Trophoblast cell (in vitro differentiated cells and primary cell): ENCODE measurements around the gene DTNB.
A peak's percentile ranks its signal among the peaks of the same experiment; 100 is the strongest.

Source experiments
- DNase-seq, 2 donors: peaks; one replicate each; pipeline ENCODE4 v3.0.0-alpha.2; 2016
- H2AFZ ChIP-seq: 2 replicates; pipeline ENCODE4 v1.6.1; 2013; ENCODE audit warnings: low read length, moderate library complexity, mild to moderate bottlenecking; ENCODE audit not compliant: insufficient read depth, poor library complexity
- H2AK5ac ChIP-seq: 2 replicates; pipeline ENCODE4 v1.6.1; 2013; ENCODE audit warnings: mild to moderate bottlenecking, low read length
- H2BK120ac ChIP-seq: 2 replicates; pipeline ENCODE4 v1.6.1; 2013; ENCODE audit warnings: low read length, mild to moderate bottlenecking, moderate library complexity; ENCODE audit not compliant: insufficient read depth, poor library complexity
- H2BK12ac ChIP-seq: 2 replicates; pipeline ENCODE4 v1.6.1; 2013; ENCODE audit warnings: mild to moderate bottlenecking, low read length, moderate library complexity
- H2BK5ac ChIP-seq: 2 replicates; pipeline ENCODE4 v1.6.1; 2013; ENCODE audit warnings: low read length, low read depth, moderate library complexity, mild to moderate bottlenecking; ENCODE audit not compliant: poor library complexity
- H3K14ac ChIP-seq: 2 replicates; pipeline ENCODE4 v1.6.1; 2013; ENCODE audit warnings: mild to moderate bottlenecking, low read length
- H3K18ac ChIP-seq: 2 replicates; pipeline ENCODE4 v1.6.1; 2013; ENCODE audit warnings: mild to moderate bottlenecking, low read length
- H3K23ac ChIP-seq: 2 replicates; pipeline ENCODE4 v1.6.1; 2013; ENCODE audit warnings: low read length
- H3K27ac ChIP-seq: 2 replicates; pipeline ENCODE4 v1.5.1; 2013; ENCODE audit warnings: low read depth, mild to moderate bottlenecking, inconsistent platforms, low read length, moderate library complexity
- H3K27me3 ChIP-seq: 2 replicates; pipeline ENCODE4 v1.6.1; 2013; ENCODE audit warnings: inconsistent platforms, mild to moderate bottlenecking, low read length, moderate library complexity; ENCODE audit not compliant: insufficient read depth
- H3K36me3 ChIP-seq, 2 experiments: 1 replicate in 1 of 2; 2 replicates in 1 of 2; pipeline ENCODE4 v1.6.1; 2013; ENCODE audit warnings: low read length in 2 of 2, mild to moderate bottlenecking in 2 of 2, moderate library complexity in 1 of 2; ENCODE audit not compliant: insufficient read depth in 2 of 2, control insufficient read depth in 1 of 2
- H3K4ac ChIP-seq: 2 replicates; pipeline ENCODE4 v1.6.1; 2013; ENCODE audit warnings: low read depth, mild to moderate bottlenecking, low read length, moderate library complexity
- H3K4me1 ChIP-seq, 2 experiments: 1 replicate in 1 of 2; 2 replicates in 1 of 2; pipeline ENCODE4 v1.6.1; 2013; ENCODE audit warnings: low read length in 2 of 2, mild to moderate bottlenecking in 2 of 2, moderate library complexity in 1 of 2; ENCODE audit not compliant: insufficient read depth in 2 of 2, control insufficient read depth in 1 of 2
- H3K4me2 ChIP-seq: 2 replicates; pipeline ENCODE4 v1.6.1; 2013; ENCODE audit warnings: inconsistent platforms, mild to moderate bottlenecking, low read length, moderate library complexity
- H3K4me3 ChIP-seq: 2 replicates; pipeline ENCODE4 v1.5.1; 2013; ENCODE audit warnings: mild to moderate bottlenecking, low read depth, low read length, inconsistent platforms
- H3K79me1 ChIP-seq: one replicate; pipeline ENCODE4 v1.6.1; 2013; ENCODE audit warnings: low read length
- H3K79me2 ChIP-seq: 2 replicates; pipeline ENCODE4 v1.6.1; 2013; ENCODE audit warnings: low read length, mild to moderate bottlenecking; ENCODE audit not compliant: control insufficient read depth, insufficient read depth, poor library complexity
- H3K9ac ChIP-seq: 2 replicates; pipeline ENCODE4 v1.6.1; 2013; ENCODE audit warnings: mild to moderate bottlenecking, low read length
- H3K9me3 ChIP-seq: 2 replicates; pipeline ENCODE4 v1.6.1; 2013; ENCODE audit warnings: low read depth, mild to moderate bottlenecking, control low read depth, inconsistent platforms, low read length; ENCODE audit not compliant: insufficient read depth
- H4K12ac ChIP-seq: 2 replicates; pipeline ENCODE4 v1.6.1; 2013; ENCODE audit warnings: low read depth, mild to moderate bottlenecking, low read length, moderate library complexity
- H4K8ac ChIP-seq: 2 replicates; pipeline ENCODE4 v1.6.1; 2013; ENCODE audit warnings: low read depth, mild to moderate bottlenecking, low read length, moderate library complexity
- H4K91ac ChIP-seq: one replicate; pipeline ENCODE4 v1.6.1; 2013; ENCODE audit warnings: low read depth, mild to moderate bottlenecking, low read length, moderate library complexity
- whole genome bisulfite sequencing: extraction: QIAGEN DNeasy Blood & Tissue Kit; methylation state at CpG from one replicate; pipeline ENCODE4 v1.1.7; 2013; ENCODE audit warnings: missing lambda C conversion rate; ENCODE audit not compliant: insufficient read length, insufficient coverage; ENCODE audit errors: extremely low coverage; 5-methylcytosine and 5-hydroxymethylcytosine counted together

Gene DTNB

DNA sequence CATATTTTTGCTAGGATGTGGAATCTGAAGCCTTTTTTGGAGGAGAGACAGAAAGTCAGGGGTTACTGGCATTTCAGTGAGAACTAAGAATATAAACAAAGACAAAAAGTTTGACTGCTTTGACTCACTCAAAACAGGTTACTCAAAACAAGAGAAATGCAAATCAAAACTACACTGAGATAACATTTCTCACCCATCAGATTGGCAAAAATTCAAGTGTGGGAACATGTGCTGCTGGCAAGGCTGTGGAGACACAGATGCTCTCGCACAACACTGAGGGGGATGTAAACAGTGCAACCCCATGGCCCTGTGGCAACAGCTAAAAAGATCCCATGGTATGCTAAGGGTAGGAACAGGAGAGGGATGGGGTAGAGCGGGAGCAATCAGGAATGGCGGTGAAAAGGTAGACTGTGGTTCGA is 86.6 kb downstream of the DTNB start:
- H3K9me3 ChIP-seq, result no peaks in the 10 kb centered on the region
- no peak overlapping the region for H2AFZ ChIP-seq
- H3K27me3 ChIP-seq, result no peaks in the 10 kb centered on the region
- H3K4ac ChIP-seq, result no peak overlapping the region
- H4K12ac ChIP-seq, result no peak overlapping the region
- no peak overlapping the region for H4K91ac ChIP-seq
- H3K36me3 ChIP-seq, result no peaks in the 10 kb centered on the region
- peaks cover 0 to 2% of the 10 kb centered on the region in 2 experiments for H3K4me1 ChIP-seq
- H3K4me3 ChIP-seq, result no peak overlapping the region
- peak; percentile 88 to 94 for DNase-seq
- no peak overlapping the region for H2BK120ac ChIP-seq
- H3K23ac ChIP-seq, result no peak overlapping the region
- no peak overlapping the region for H3K9ac ChIP-seq
- H4K8ac ChIP-seq, result no peak overlapping the region
- no peaks in the 10 kb centered on the region for H3K79me2 ChIP-seq
- no peak overlapping the region for H2AK5ac ChIP-seq
- WGBS, result no CpG with 5 or more reads among the region's 4 CpGs
- H3K27ac ChIP-seq, result no peak overlapping the region
- H3K14ac ChIP-seq, result no peak overlapping the region
- H2BK12ac ChIP-seq, result no peak overlapping the region
- no peak overlapping the region for H3K4me2 ChIP-seq
- no peaks in the 10 kb centered on the region for H3K79me1 ChIP-seq
- no peak overlapping the region for H2BK5ac ChIP-seq
- H3K18ac ChIP-seq, result no peak overlapping the region

DNA sequence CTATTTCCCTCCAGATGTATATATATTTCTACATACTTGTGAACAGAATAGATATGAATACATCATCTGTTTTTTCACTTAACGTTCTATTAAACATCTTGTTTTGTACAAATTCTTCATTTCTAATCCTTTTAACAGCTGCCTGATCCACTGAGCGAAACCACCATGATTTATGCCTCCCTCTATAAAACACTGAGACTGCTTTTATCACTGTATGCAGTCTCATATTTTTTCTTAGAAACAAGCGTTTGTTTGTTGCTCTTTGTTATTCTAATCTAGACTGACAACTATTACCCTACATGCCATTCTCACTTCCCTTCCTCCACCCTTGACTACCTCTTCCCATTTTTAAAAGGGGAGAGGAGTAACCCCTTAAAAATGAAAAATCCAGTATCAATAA is 88.2 kb downstream of the DTNB start:
- DNase-seq, result no peak
- no peak overlapping the region for H2BK5ac ChIP-seq
- H2AFZ ChIP-seq, result no peak overlapping the region
- H3K79me2 ChIP-seq, result no peaks in the 10 kb centered on the region
- no peak overlapping the region for H3K9ac ChIP-seq
- H4K8ac ChIP-seq, result no peak overlapping the region
- no peaks in the 10 kb centered on the region for H3K36me3 ChIP-seq
- H3K18ac ChIP-seq, result no peak overlapping the region
- no peaks in the 10 kb centered on the region for H3K27me3 ChIP-seq
- H3K27ac ChIP-seq, result no peak overlapping the region
- no peak overlapping the region for H4K91ac ChIP-seq
- H3K9me3 ChIP-seq, result no peaks in the 10 kb centered on the region
- no peak overlapping the region for H2BK12ac ChIP-seq
- H3K23ac ChIP-seq, result no peak overlapping the region
- no peak overlapping the region for H3K4me3 ChIP-seq
- H3K79me1 ChIP-seq, result no peaks in the 10 kb centered on the region
- no peak overlapping the region for H3K4ac ChIP-seq
- no peak overlapping the region for H3K4me2 ChIP-seq
- H3K4me1 ChIP-seq, result peaks cover 0 to 2% of the 10 kb centered on the region in 2 experiments
- H4K12ac ChIP-seq, result no peak overlapping the region
- no peak overlapping the region for H2AK5ac ChIP-seq
- H3K14ac ChIP-seq, result no peak overlapping the region
- H2BK120ac ChIP-seq, result no peak overlapping the region
- whole genome bisulfite sequencing, result no CpG with 5 or more reads among the region's 3 CpGs

DNA sequence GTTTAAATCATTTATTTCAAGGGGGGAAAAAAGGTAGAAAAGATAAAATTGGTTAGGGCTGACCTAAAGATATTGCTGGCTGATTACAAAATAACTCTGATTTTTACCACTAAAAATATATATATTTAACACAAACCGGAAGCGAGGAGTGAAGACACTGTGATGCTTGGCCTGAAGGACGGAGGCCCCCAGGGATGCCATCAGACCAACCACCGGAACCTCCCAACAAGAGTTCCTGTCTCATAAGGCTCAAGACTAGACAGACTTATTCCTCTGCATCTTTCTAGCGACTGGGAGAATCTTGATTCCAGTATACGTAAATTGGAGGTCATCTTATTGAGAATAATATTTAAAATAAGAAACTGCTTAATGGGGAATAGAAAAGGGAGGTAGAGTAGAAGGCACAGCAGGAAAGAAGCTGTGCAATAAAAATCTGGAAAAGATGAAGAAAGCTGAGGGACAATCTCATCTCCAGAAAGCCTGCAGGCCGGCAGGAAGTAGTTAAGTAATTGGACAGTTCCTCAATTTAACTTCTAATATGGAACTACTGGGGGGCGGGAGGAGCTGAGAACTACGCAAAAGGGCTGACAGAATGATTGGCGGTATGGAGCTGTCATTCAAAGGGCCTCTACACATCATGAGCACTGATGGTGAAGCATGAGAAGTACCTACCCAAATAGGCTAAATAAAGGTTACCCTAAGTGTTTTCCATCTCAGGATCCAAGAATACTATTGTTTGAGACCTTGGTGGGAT is 91.1 kb downstream of the DTNB start:
- H2BK5ac ChIP-seq, result no peak overlapping the region
- no peak overlapping the region for H2BK12ac ChIP-seq
- H2BK120ac ChIP-seq, result no peak overlapping the region
- H4K91ac ChIP-seq, result no peak overlapping the region
- H3K4me1 ChIP-seq, result peaks cover 0 to under 1% of the 10 kb centered on the region in 2 experiments
- no peaks in the 10 kb centered on the region for H3K79me1 ChIP-seq
- H3K18ac ChIP-seq, result no peak overlapping the region
- no peak overlapping the region for H3K23ac ChIP-seq
- H3K9ac ChIP-seq, result no peak overlapping the region
- H3K79me2 ChIP-seq, result no peaks in the 10 kb centered on the region
- no peak overlapping the region for H2AFZ ChIP-seq
- H3K14ac ChIP-seq, result no peak overlapping the region
- no CpG with 5 or more reads among the region's 10 CpGs for WGBS
- H3K4me3 ChIP-seq, result no peak overlapping the region
- no peak overlapping the region for H3K27ac ChIP-seq
- no peak overlapping the region for H2AK5ac ChIP-seq
- no peak overlapping the region for H3K4ac ChIP-seq
- H4K12ac ChIP-seq, result no peak overlapping the region
- H3K36me3 ChIP-seq, result no peaks in the 10 kb centered on the region
- H4K8ac ChIP-seq, result no peak overlapping the region
- H3K4me2 ChIP-seq, result no peak overlapping the region
- no peak for DNase-seq
- no peaks in the 10 kb centered on the region for H3K9me3 ChIP-seq
- no peaks in the 10 kb centered on the region for H3K27me3 ChIP-seq

DNA sequence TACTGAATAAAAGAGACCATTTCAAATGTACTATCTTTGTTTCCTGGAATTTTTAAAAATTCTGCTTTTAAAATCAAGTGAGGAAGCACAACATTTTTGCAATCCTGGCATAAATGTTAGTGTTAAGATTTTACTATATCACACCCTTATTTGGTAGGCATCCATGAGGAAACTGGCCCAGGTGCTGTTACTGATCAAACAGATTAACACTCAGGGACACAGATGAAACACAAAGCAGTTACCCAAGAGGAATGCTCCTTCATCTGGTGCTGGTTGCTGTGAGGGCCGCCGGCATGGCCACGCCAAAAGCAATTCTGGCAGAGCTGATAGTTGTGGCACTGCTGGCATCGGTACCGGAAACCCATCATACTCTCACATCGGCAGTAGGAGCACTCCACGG is 96.8 kb downstream of the DTNB start:
- Histone ChIP-seq H3K23ac (no peak overlapping the region), H2BK12ac (no peak overlapping the region), H4K8ac (no peak overlapping the region), H4K91ac (no peak overlapping the region), H3K14ac (no peak overlapping the region), H3K18ac (no peak overlapping the region), H2BK120ac (no peak overlapping the region), H3K4me1 (no peaks in the 10 kb centered on the region), H2AK5ac (no peak overlapping the region), H3K79me1 (no peaks in the 10 kb centered on the region), H3K27ac (no peak overlapping the region), H2AFZ (no peak overlapping the region), H3K79me2 (no peaks in the 10 kb centered on the region), H3K9ac (no peak overlapping the region), H2BK5ac (no peak overlapping the region), H3K9me3 (no peaks in the 10 kb centered on the region), H3K27me3 (no peaks in the 10 kb centered on the region), H3K36me3 (no peaks in the 10 kb centered on the region), H3K4ac (no peak overlapping the region), H3K4me3 (no peak overlapping the region), H3K4me2 (no peak overlapping the region), H4K12ac (no peak overlapping the region)
- DNase-seq, result peak; percentile 44 to 78
- WGBS, result no CpG with 5 or more reads among the region's 7 CpGs
